Measurements from ENCODE around the gene HSPA12A. TPM values are rescaled to one million over a fixed set of nuclear protein-coding genes. Genes with fewer than 3 reads are reported as not detected.

The HSPA12A gene
- total and polyA plus RNA-seq, 2 donors: 1.7 to 4.4 TPM

- H3K36me3 ChIP-seq (ENCODE audit: control insufficient read depth in 2 of 2, insufficient read depth in 2 of 2, low read length in 1 of 2): no peaks in the 10 kb centered on the region
- H3K4me1 ChIP-seq (ENCODE audit: control insufficient read depth in 2 of 2, insufficient read depth in 2 of 2, low read length in 2 of 2): no peaks in the 10 kb centered on the region
- no peak overlapping the region for H3K4me3 ChIP-seq (ENCODE audit: low read length in 2 of 2)
- no peak for DNase-seq (ENCODE audit: low read depth in 6 of 9, low spot score in 9 of 9)
- peaks cover 2 to 3% of the 10 kb centered on the region in 2 donors for H3K27me3 ChIP-seq (ENCODE audit: control insufficient read depth in 2 of 2, insufficient read depth in 1 of 2, low read length in 1 of 2)
- 91% methylated on average over 1 of the region's 1 CpG for WGBS
- H3K27ac ChIP-seq (ENCODE audit: low read depth in 1 of 2, low read length in 1 of 2): no peak overlapping the region
- no peaks in the 10 kb centered on the region for H3K9me3 ChIP-seq (ENCODE audit: control insufficient read depth in 2 of 2, insufficient read depth in 1 of 2, low read length in 1 of 2)
These were observed 10.2 kb upstream of the HSPA12A start for GRCh38 chr10:116752563-116752962.

- Histone ChIP-seq H3K27me3 (ENCODE audit: control insufficient read depth in 2 of 2, insufficient read depth in 1 of 2, low read length in 1 of 2) (peaks cover 11 to 30% of the 10 kb centered on the region in 2 donors), H3K36me3 (ENCODE audit: control insufficient read depth in 2 of 2, insufficient read depth in 2 of 2, low read length in 1 of 2) (no peaks in the 10 kb centered on the region), H3K9me3 (ENCODE audit: control insufficient read depth in 2 of 2, insufficient read depth in 1 of 2, low read length in 1 of 2) (no peaks in the 10 kb centered on the region), H3K27ac (ENCODE audit: low read depth in 1 of 2, low read length in 1 of 2) (no peak overlapping the region), H3K4me1 (ENCODE audit: control insufficient read depth in 2 of 2, insufficient read depth in 2 of 2, low read length in 2 of 2) (no peaks in the 10 kb centered on the region), H3K4me3 (ENCODE audit: low read length in 2 of 2) (no peak overlapping the region)
- WGBS: 98% methylated on average over 1 of the region's 1 CpG
- no peak for DNase-seq (ENCODE audit: low read depth in 6 of 9, low spot score in 9 of 9)
These were observed 6.1 kb upstream of the HSPA12A start for GRCh38 chr10:116748471-116748870.

GRCh38 chr10:116748041-116748440, 5.7 kb upstream of the HSPA12A start:
- H3K9me3 ChIP-seq (ENCODE audit: control insufficient read depth in 2 of 2, insufficient read depth in 1 of 2, low read length in 1 of 2): no peaks in the 10 kb centered on the region
- no peaks in the 10 kb centered on the region for H3K36me3 ChIP-seq (ENCODE audit: control insufficient read depth in 2 of 2, insufficient read depth in 2 of 2, low read length in 1 of 2)
- H3K4me3 ChIP-seq (ENCODE audit: low read length in 2 of 2): no peak overlapping the region
- WGBS: 96% methylated on average over 1 of the region's 1 CpG
- H3K27ac ChIP-seq (ENCODE audit: low read depth in 1 of 2, low read length in 1 of 2): no peak overlapping the region
- no peak for DNase-seq (ENCODE audit: low read depth in 6 of 9, low spot score in 9 of 9)
- no peaks in the 10 kb centered on the region for H3K4me1 ChIP-seq (ENCODE audit: control insufficient read depth in 2 of 2, insufficient read depth in 2 of 2, low read length in 2 of 2)
- H3K27me3 ChIP-seq (ENCODE audit: control insufficient read depth in 2 of 2, insufficient read depth in 1 of 2, low read length in 1 of 2): peaks cover 15 to 35% of the 10 kb centered on the region in 2 donors

DNA sequence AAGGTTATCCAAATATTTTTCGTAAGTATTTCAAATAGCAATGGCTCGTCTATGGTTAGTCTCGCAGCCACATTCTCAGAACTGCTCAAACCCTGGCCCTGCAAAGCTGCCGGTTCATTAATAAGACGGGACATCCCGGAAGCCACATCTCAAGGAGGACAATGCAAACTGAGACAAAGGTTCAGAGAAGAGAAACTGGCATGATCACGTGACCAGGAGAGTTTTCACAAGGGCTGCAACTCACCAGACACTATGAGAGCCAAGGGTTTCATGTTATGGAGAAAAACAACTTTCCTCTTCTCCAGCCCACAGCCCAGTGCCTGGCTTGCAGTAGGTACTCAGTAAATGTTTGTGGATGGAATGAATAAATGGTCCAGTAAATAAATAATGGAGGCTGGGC, 5.0 kb upstream of the HSPA12A start:
- DNase-seq (ENCODE audit: low read depth in 6 of 9, low spot score in 9 of 9): no peak
- Histone ChIP-seq H3K4me3 (ENCODE audit: low read length in 2 of 2) (no peak overlapping the region), H3K4me1 (ENCODE audit: control insufficient read depth in 2 of 2, insufficient read depth in 2 of 2, low read length in 2 of 2) (no peaks in the 10 kb centered on the region), H3K27me3 (ENCODE audit: control insufficient read depth in 2 of 2, insufficient read depth in 1 of 2, low read length in 1 of 2) (peaks cover 21 to 40% of the 10 kb centered on the region in 2 donors), H3K27ac (ENCODE audit: low read depth in 1 of 2, low read length in 1 of 2) (no peak overlapping the region), H3K9me3 (ENCODE audit: control insufficient read depth in 2 of 2, insufficient read depth in 1 of 2, low read length in 1 of 2) (no peaks in the 10 kb centered on the region), H3K36me3 (ENCODE audit: control insufficient read depth in 2 of 2, insufficient read depth in 2 of 2, low read length in 1 of 2) (no peaks in the 10 kb centered on the region)
- 79% methylated on average over 7 of the region's 7 CpGs for WGBS

GRCh38 chr10:116744885-116745284, 2.5 kb upstream of the HSPA12A start:
- no peak for DNase-seq (ENCODE audit: low read depth in 6 of 9, low spot score in 9 of 9)
- WGBS: 87% methylated on average over 6 of the region's 6 CpGs
- H3K27me3 ChIP-seq (ENCODE audit: control insufficient read depth in 2 of 2, insufficient read depth in 1 of 2, low read length in 1 of 2): peaks cover 46 to 63% of the 10 kb centered on the region in 2 donors
- no peak overlapping the region for H3K27ac ChIP-seq (ENCODE audit: low read depth in 1 of 2, low read length in 1 of 2)
- H3K9me3 ChIP-seq (ENCODE audit: control insufficient read depth in 2 of 2, insufficient read depth in 1 of 2, low read length in 1 of 2): no peaks in the 10 kb centered on the region
- H3K4me3 ChIP-seq (ENCODE audit: low read length in 2 of 2): no peak overlapping the region
- no peaks in the 10 kb centered on the region for H3K4me1 ChIP-seq (ENCODE audit: control insufficient read depth in 2 of 2, insufficient read depth in 2 of 2, low read length in 2 of 2)
- no peaks in the 10 kb centered on the region for H3K36me3 ChIP-seq (ENCODE audit: control insufficient read depth in 2 of 2, insufficient read depth in 2 of 2, low read length in 1 of 2)

- Histone ChIP-seq H3K27ac (ENCODE audit: low read depth in 1 of 2, low read length in 1 of 2) (no peak overlapping the region), H3K9me3 (ENCODE audit: control insufficient read depth in 2 of 2, insufficient read depth in 1 of 2, low read length in 1 of 2) (no peaks in the 10 kb centered on the region), H3K27me3 (ENCODE audit: control insufficient read depth in 2 of 2, insufficient read depth in 1 of 2, low read length in 1 of 2) (peaks cover 50 to 69% of the 10 kb centered on the region in 2 donors), H3K4me1 (ENCODE audit: control insufficient read depth in 2 of 2, insufficient read depth in 2 of 2, low read length in 2 of 2) (no peaks in the 10 kb centered on the region), H3K36me3 (ENCODE audit: control insufficient read depth in 2 of 2, insufficient read depth in 2 of 2, low read length in 1 of 2) (no peaks in the 10 kb centered on the region), H3K4me3 (ENCODE audit: low read length in 2 of 2) (no peak overlapping the region)
- no peak for DNase-seq (ENCODE audit: low read depth in 6 of 9, low spot score in 9 of 9)
- WGBS: 79% methylated on average over 12 of the region's 12 CpGs
These were observed 1.9 kb upstream of the HSPA12A start for GRCh38 chr10:116744163-116744753.

- Histone ChIP-seq H3K27ac (ENCODE audit: low read depth in 1 of 2, low read length in 1 of 2) (no peak overlapping the region), H3K4me1 (ENCODE audit: control insufficient read depth in 2 of 2, insufficient read depth in 2 of 2, low read length in 2 of 2) (no peaks in the 10 kb centered on the region), H3K4me3 (ENCODE audit: low read length in 2 of 2) (no peak overlapping the region), H3K9me3 (ENCODE audit: control insufficient read depth in 2 of 2, insufficient read depth in 1 of 2, low read length in 1 of 2) (no peaks in the 10 kb centered on the region), H3K27me3 (ENCODE audit: control insufficient read depth in 2 of 2, insufficient read depth in 1 of 2, low read length in 1 of 2) (peaks cover 54 to 77% of the 10 kb centered on the region in 2 donors), H3K36me3 (ENCODE audit: control insufficient read depth in 2 of 2, insufficient read depth in 2 of 2, low read length in 1 of 2) (no peaks in the 10 kb centered on the region)
- WGBS: 45% methylated on average over 24 of the region's 24 CpGs
- no peak for DNase-seq (ENCODE audit: low read depth in 6 of 9, low spot score in 9 of 9)
These were observed 1.1 kb upstream of the HSPA12A start for GRCh38 chr10:116743266-116744064.

- no peak overlapping the region for H3K27ac ChIP-seq (ENCODE audit: low read depth in 1 of 2, low read length in 1 of 2)
- DNase-seq (ENCODE audit: low read depth in 6 of 9, low spot score in 9 of 9): no peak
- no peaks in the 10 kb centered on the region for H3K4me1 ChIP-seq (ENCODE audit: control insufficient read depth in 2 of 2, insufficient read depth in 2 of 2, low read length in 2 of 2)
- peaks cover 65 to 89% of the 10 kb centered on the region in 2 donors for H3K27me3 ChIP-seq (ENCODE audit: control insufficient read depth in 2 of 2, insufficient read depth in 1 of 2, low read length in 1 of 2)
- H3K4me3 ChIP-seq (ENCODE audit: low read length in 2 of 2): peak overlapping the region; percentile 8 to 53
- no peaks in the 10 kb centered on the region for H3K9me3 ChIP-seq (ENCODE audit: control insufficient read depth in 2 of 2, insufficient read depth in 1 of 2, low read length in 1 of 2)
- 5% methylated on average over 93 of the region's 93 CpGs for WGBS
- H3K36me3 ChIP-seq (ENCODE audit: control insufficient read depth in 2 of 2, insufficient read depth in 2 of 2, low read length in 1 of 2): no peaks in the 10 kb centered on the region
These were observed 695 bp downstream of the HSPA12A start for GRCh38 chr10:116741391-116742351.

Data from thymus (tissue), 11 donors.